GM19438 (cell line): ENCODE data around the gene ACVR1C.

ENCODE experiments used
- ATAC-seq: cut with Tn5 transposase; IDR thresholded peaks from one replicate; pipeline ENCODE4 v1.9.1; 2021; ENCODE audit warnings: low read depth; ENCODE audit not compliant: unreplicated experiment

The ACVR1C gene

GRCh38 chr2:157628477-157629415 is at the start of gene ACVR1C:
ACVR1C (minus strand) TSS chr2:157628864; CDS start chr2:157628644, 220 bp downstream.
- ATAC-seq = peak; percentile 88

DNA sequence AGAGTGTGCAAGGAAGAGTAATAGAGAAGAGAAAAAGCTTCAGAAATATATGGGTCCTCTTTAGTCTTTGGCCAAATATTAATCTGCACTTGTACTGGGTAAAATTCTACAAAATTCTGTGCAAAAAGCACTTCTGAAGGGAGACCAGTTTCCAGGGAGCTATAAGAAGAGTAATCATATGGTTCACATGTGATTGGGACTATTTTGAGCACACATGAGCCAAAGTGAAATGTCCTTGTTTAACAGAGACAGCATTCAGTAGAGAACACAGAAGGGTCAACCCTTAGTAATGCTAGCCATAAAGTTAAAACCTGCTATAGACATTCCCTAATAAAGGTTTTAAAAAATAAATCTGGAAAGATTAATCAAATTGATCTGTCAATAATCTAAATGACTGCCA is 49.3 kb upstream of the ACVR1C start:
- no peak for ATAC-seq

- ATAC-seq = no peak
Measured at GRCh38 chr2:157672129-157672528, 43.5 kb upstream of the ACVR1C start.

DNA sequence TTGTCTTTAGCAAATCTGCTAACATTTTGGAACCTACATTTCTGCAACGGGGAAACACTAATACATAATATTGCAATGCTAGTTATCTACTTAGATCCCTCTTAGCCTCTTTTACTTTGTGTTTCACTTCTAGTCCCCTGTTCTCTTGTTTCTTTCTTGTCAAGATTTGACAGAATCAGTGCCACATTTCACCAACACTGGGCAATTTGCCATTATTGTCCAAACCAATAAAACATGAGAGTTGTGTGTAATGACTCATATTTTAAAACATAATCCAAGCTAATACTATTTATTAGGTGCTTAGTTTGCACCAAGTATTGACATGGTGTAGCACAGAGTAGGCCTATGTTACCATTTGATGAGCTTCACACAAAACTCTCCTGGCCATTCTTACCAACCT is 33.7 kb upstream of the ACVR1C start:
- no peak for ATAC-seq

- ATAC-seq = no peak
Measured at GRCh38 chr2:157661776-157662175, 33.1 kb upstream of the ACVR1C start.

- no peak for ATAC-seq
Measured at GRCh38 chr2:157657858-157658257, 29.2 kb upstream of the ACVR1C start.

GRCh38 chr2:157657101-157657500 is 28.4 kb upstream of the ACVR1C start:
- ATAC-seq = no peak

GRCh38 chr2:157644776-157645175 is 16.1 kb upstream of the ACVR1C start:
- ATAC-seq = no peak

DNA sequence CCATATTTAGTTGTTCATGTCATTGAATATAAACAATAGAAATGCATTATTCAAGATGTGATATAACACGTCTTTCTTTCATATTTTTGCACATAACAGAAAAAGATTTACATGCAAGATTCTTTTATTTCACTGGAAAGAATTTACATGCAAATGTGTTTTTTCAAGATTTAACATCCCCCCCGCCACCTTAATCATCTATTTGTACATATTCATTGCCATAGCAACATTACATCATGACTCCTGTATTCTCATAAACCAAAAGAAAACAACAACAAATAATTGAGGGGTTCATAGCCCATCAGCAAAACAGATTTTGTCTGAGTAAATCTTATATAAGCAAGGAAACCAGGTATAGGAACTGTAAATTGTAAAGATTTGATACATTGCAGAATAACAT is 3.2 kb upstream of the ACVR1C start:
- ATAC-seq = no peak

GRCh38 chr2:157627594-157628476 is 829 bp downstream of the ACVR1C start:
- ATAC-seq = no peak

GRCh38 chr2:157625296-157625695 is 3.4 kb downstream of the ACVR1C start:
- no peak for ATAC-seq

- no peak for ATAC-seq
Measured at GRCh38 chr2:157620956-157621355, 7.7 kb downstream of the ACVR1C start.

- no peak for ATAC-seq
Measured at GRCh38 chr2:157611726-157612125, 16.9 kb downstream of the ACVR1C start.

- no peak for ATAC-seq
Measured at GRCh38 chr2:157611110-157611509, 17.6 kb downstream of the ACVR1C start.

DNA sequence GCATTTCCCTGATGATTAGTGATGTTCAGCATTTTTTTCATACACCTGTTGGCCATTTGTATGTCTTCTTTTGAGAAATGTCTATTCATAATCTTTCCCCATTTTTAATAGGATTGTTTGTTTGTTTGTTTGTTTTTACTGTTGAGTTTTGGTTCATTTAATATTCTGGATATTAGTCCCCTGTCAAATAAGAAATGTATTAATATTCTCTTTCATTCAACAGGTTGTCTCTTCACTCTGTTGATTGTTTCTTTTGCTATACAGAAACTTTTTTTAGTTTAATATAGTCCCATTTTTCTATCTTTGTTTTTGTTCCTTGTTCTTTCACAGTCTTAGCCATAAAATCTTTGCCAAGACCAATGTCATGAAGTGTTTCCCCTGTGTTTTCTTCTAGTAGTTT is 22.1 kb downstream of the ACVR1C start:
- no peak for ATAC-seq

DNA sequence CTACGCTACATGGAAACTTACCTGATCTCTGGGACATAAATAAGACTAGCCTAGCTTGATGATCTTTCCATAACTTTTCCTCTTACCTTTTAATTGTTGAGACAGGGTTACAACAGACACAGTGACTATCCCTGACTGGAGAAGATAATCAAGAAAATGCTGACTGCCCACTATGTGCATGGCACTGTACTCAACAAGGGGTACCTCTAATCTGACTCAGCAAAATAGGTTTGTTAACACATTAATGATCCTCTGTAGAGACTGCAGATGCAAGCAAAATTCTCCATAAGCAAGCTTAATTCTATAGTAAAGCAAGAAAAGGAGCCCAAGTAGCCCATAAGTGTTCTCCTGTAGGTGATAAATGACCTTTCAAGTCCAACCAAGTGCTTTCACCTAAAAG is 25.5 kb downstream of the ACVR1C start:
- no peak for ATAC-seq

DNA sequence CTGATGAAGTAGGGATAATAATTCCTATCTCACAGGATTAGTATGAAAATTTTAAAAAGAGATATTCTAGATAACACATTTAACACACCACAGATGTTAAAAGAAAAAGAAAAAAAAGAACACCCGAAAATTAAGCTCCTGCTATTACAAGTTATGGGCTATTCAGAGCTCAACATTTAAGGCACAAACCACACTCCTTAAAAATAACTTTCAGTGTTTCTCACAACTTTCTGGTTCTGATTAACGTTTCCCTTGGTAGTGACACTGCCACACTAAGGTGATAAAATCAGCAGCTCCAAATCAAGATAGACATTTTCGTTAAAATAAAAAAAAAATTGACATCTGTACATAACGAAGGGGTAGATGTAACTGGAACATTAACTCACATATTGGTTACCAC is 26.9 kb downstream of the ACVR1C start:
- no peak for ATAC-seq

DNA sequence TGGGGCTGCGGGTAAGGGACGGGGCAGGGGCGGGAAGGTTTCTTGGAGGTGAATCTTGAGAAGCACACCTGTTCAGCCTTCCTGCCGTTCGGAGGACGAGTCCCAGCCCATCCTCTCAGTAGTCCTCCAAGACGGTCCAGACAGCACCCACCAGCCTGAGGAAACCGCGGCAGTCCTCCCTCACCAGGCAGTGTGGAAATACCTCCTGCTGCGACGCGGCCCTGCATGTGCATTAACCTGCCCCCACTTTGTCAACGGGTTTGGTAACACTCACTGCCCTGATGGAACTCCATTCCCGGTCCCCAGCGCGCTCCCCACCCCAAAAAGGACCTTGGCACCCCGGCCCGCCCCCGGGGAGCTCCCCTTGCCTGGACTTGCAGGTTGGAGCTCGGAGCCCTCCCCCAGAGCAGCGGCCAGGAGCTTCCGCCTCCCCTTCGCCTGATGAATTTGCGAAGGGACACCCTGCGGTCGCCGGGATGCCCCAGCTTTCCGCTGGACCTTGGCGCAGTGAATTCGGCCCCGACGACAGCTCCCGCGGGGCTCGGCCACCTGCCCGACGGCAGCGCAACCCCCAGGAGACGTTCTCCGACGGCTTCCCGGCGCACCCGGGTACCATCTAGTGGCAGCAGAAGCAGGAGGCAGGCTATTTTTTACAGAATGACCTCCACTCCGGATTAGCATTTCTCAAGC is 31.5 kb downstream of the ACVR1C start:
- ATAC-seq = peak; percentile 68

GRCh38 chr2:157593411-157593810 is 35.3 kb downstream of the ACVR1C start:
- ATAC-seq = no peak

- no peak for ATAC-seq
Measured at GRCh38 chr2:157592948-157593347, 35.7 kb downstream of the ACVR1C start.

- ATAC-seq = no peak
Measured at GRCh38 chr2:157592374-157592773, 36.3 kb downstream of the ACVR1C start.
